GM21423 (cell line): ENCODE measurements around the gene SPTBN1.
"Not testable (repeated sequence)": the region's sequence is repeated elsewhere in the genome, so short reads cannot be mapped to it uniquely, and the experiment has no call there.

Experiments used
- ATAC-seq: cut with Tn5 transposase; IDR thresholded peaks from one replicate; pipeline ENCODE4 v1.9.1; 2021; ENCODE audit warnings: mild to moderate bottlenecking, moderate library complexity; ENCODE audit not compliant: unreplicated experiment

Gene SPTBN1

DNA sequence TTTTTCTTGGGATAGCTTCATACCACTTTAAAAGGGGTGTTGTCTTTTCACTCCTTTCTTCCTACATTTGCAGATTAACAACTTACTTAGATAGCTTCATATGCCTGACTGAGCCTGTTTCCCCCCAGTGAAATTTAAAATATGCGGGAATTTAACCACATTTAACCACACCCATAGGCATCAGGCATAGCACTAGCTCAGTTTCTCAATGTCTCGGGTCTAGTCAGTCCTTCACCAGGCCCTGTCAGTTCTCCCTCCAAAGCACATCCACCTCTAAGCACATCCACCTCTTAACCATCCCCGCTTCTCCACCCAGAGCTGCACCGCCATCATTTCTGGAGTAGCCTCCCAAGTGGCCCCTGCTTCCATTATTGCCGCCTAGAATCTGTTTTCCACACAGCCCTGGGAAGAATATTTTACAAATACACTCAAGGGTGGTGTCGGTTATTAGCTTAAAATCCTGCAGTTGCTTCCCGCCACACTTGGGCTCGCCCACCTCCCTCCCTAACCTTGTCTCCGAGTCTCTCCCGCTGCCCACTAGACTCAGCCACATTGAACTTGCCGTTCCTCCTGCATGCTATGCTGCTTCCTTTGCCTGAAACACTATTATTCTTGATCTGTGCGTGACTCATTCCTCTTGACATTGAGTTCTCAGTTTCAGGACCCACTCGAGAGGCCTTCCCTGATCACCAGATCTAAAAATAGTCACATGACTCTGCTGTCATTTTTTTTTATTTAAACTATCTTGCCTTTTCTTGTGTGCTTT lies 68.3 kb downstream of the SPTBN1 start:
- ATAC-seq: peak; percentile 71

DNA sequence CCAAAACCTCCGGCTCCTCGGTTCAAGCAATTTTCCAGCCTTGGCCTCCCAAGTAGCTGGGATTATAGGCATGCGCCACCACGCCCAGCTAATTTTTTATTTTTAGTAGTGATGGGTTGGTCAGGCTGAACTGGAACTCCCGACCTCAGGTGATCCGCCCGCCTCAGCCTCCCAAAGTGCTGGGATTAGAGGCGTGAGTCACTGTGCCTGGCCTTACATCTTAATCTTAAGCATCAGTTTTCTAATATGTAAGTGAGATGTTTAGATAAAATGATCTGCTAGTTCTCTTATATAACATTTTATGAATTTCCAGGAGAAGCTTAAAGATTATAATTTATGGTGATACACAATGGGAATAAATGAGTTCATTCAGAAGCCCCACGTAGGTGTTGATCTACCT lies 69.2 kb downstream of the SPTBN1 start:
- ATAC-seq: no peak

- ATAC-seq: no peak
Observed at GRCh38 chr2:54526226-54526879, 70.2 kb downstream of the SPTBN1 start.

GRCh38 chr2:54528311-54528955 lies 72.3 kb downstream of the SPTBN1 start:
- ATAC-seq: no peak

- not testable (repeated sequence) for ATAC-seq
Observed at GRCh38 chr2:54529518-54529917, 73.4 kb downstream of the SPTBN1 start.

DNA sequence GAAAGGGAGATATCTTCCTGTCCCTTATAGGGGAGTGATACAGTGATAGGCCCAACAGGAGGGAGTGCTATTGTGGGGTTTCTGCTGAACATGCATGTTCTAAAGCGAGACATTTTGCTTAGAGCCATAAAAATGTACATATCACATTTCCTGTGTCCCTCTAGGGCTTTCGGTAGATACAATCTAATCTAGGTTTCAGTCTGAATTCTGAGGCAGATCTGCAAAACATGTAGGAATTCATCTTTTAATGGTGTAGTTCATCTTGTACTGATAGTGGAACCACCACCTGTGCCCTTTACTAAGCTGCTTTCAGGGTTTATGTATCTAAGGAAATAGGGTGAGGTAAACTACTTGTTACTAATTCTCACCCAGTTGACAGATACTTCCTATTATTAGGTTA lies 73.8 kb downstream of the SPTBN1 start:
- peak; percentile 42 for ATAC-seq

GRCh38 chr2:54531558-54531957 lies 75.4 kb downstream of the SPTBN1 start:
- no peak for ATAC-seq

- no peak for ATAC-seq
Observed at GRCh38 chr2:54534221-54534620, 78.1 kb downstream of the SPTBN1 start.

GRCh38 chr2:54534625-54535024 lies 78.5 kb downstream of the SPTBN1 start:
- no peak for ATAC-seq

GRCh38 chr2:54535599-54536195 lies 79.6 kb downstream of the SPTBN1 start:
- no peak for ATAC-seq

DNA sequence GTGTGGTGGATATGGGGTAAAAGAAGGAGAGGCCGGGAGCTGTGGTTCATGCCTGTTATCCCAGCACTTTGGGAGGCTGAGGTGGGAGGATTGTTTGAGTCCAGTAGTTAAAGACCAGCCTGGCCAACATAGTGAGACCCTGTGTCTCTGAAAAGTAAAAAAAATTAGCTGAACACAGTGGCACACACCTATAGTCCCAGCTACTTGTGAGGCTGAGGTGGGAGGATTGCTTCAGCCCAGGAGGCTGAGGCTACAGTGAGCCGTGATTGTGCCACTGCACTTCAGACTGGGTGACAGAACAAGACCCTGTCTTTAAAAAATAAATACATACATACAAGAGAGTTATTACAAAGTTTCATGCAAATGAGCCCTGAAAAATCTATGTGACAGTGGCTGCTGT lies 80.6 kb downstream of the SPTBN1 start:
- ATAC-seq: no peak

DNA sequence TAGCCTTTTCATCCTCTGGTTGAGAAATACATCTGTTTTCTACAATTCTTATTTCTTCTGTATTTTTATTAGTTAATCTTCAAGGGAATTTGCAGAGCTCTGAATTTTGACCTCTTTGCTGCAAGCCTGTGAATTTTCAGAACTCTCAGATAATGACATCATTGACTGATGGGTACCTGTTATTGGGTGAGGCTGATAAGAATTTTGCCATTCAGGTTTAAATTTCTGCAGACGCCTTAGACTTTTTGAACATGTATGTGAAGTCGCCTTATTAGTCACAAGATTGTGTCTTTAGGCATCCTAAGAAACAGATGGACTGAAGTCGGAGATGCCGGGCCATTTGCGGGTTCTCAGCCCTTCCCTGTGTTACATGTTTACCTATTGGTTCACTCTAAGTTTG lies 82.4 kb downstream of the SPTBN1 start:
- ATAC-seq: no peak

GRCh38 chr2:54539683-54540082 lies 83.6 kb downstream of the SPTBN1 start:
- no peak for ATAC-seq

DNA sequence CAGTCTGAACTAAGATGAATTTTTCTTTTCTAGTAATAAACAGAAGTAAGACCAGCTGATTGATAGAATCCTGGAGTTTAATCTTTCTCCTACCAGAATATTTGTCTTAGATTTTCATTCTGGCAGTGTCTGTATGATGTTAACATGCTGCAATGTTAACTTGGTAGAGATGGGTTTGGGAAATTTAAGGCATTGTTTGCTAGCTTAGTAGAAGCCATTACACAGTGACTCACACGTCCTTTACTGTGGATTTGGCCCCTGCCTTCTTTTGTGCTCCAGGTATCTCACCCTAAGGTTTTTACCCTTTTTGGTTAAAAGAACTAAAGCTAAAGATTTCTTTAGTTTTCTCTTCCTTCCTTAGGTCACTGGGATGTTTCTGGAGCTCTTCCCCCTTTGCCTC lies 84.1 kb downstream of the SPTBN1 start:
- no peak for ATAC-seq

- ATAC-seq: peak; percentile 29
Observed at GRCh38 chr2:54541995-54542394, 85.9 kb downstream of the SPTBN1 start.

DNA sequence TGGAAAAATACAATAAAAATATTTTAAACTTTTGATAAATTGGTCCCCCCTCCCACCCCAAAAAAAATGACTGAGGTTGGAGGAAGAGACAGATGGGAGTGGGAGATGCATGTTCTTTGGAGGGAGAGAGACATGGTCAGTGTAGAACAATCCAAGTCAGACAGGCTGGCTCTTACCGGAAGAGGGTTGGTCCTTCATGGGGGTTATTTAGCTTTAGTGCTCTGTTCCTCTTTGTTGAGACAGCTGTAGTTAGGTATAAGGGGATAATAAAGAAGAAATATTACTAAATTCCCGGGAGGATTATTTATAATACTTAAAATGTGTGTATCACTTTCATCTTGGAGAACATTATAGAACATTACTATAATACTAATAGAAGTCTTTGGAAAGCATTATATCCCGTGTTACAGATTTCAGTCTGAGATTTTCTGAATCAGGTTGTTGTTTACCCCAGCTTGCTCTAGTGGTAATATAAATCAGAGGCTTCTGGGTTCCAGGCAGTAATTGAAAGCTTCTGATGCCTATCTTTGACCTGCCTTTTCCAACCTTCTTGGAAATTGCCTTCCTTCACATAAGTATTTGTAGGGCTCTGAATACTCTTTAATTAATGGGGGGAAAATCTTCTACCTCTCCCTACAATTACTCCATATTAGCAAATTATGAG lies 87.7 kb downstream of the SPTBN1 start:
- no peak for ATAC-seq

- peak; percentile 75 for ATAC-seq
Observed at GRCh38 chr2:54545702-54546450, 89.7 kb downstream of the SPTBN1 start.

- ATAC-seq: peak; percentile 8
Observed at GRCh38 chr2:54546518-54546917, 90.4 kb downstream of the SPTBN1 start.

- peak; percentile 48 for ATAC-seq
Observed at GRCh38 chr2:54546923-54547720, 91.0 kb downstream of the SPTBN1 start.

DNA sequence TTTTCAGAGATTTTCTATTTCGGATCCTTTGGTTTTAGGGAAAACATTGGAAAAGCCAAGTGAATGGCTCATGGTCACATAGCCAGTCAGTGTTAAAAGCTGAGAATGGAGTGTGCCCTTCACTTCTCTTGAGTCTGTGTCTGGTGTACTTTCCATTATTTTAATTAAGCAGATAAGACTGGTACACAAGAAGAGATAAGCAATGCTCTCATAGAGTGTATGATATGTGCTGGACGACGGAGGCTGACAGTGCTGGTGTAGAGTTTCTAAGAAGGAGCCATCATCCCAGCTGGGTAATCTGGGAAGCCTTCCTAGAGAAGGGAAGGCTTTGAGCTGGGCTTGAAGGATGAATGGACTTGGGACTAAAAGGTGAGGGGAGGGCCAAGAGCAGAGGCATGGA lies 93.3 kb downstream of the SPTBN1 start:
- no peak for ATAC-seq
